Measurements from ENCODE around the gene ROS1. TPM values are rescaled to one million over a fixed set of nuclear protein-coding genes. Genes with fewer than 3 reads are reported as not detected.

Gene ROS1
- polyA plus RNA-seq, 2 donors: not detected

DNA sequence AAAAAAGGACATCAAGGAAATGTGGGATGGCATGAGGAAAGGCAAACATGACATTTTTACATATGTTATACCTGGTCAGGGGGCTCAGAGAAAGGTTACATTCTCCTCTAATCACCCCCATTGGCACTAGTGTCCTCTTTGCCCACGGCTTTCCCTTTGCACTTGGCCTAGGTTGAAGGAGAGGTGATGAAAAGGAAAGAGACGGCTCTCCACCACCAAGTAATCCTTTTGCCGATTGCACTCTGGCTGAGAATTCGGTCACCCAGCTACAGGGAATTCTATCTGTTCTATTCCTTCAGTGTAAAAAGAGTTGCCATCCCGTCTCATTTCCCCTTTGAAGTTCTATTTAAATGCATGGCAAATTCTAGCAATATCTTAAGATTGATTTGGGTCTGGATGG lies 150.0 kb downstream of the ROS1 start:
- no peaks in the 10 kb centered on the region for H3K9me3 ChIP-seq (ENCODE audit: control insufficient read depth in 2 of 2, insufficient read depth in 1 of 2, low read depth in 1 of 2, low read length in 1 of 2)
- peaks cover 2 to 8% of the 10 kb centered on the region in 2 donors for H3K27me3 ChIP-seq (ENCODE audit: control insufficient read depth in 1 of 2, insufficient read depth in 2 of 2, low read length in 2 of 2)
- H3K4me3 ChIP-seq (ENCODE audit: low read depth in 1 of 2, low read length in 2 of 2): no peak overlapping the region
- H3K27ac ChIP-seq (ENCODE audit: low read depth in 2 of 2, low read length in 1 of 2): no peak overlapping the region
- 69 to 70% methylated on average over 5 of the region's 5 CpGs for WGBS, 2 donors
- H3K36me3 ChIP-seq (ENCODE audit: control insufficient read depth in 2 of 2, insufficient read depth in 2 of 2, low read length in 1 of 2): no peaks in the 10 kb centered on the region
- H3K4me1 ChIP-seq (ENCODE audit: control insufficient read depth in 2 of 2, insufficient read depth in 2 of 2, low read length in 1 of 2): peaks cover under 1 to 4% of the 10 kb centered on the region in 2 donors

DNA sequence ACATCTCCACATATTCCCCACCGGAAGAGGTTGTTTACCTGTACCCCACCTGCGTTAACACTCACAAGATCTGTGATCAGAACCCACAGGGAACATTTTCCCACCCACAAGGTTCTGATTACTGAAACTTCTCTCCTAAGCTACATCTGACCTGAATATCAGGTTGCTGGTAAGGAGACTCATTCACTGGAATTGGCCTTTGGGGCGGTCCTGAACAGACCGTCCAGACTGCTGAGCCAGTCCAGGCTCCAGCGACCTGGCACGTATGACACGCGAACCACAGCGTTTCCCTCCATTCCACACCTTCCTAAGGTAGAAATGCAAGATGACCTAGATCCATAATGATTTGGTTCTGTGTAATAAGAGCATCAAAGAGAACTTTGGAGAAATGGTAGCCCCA lies 150.5 kb downstream of the ROS1 start:
- no peak overlapping the region for H3K27ac ChIP-seq (ENCODE audit: low read depth in 2 of 2, low read length in 1 of 2)
- H3K4me3 ChIP-seq (ENCODE audit: low read depth in 1 of 2, low read length in 2 of 2): no peak overlapping the region
- peaks cover under 1 to 4% of the 10 kb centered on the region in 2 donors for H3K9me3 ChIP-seq (ENCODE audit: control insufficient read depth in 2 of 2, insufficient read depth in 1 of 2, low read depth in 1 of 2, low read length in 1 of 2)
- no peaks in the 10 kb centered on the region for H3K36me3 ChIP-seq (ENCODE audit: control insufficient read depth in 2 of 2, insufficient read depth in 2 of 2, low read length in 1 of 2)
- peaks cover 5 to 6% of the 10 kb centered on the region in 2 donors for H3K4me1 ChIP-seq (ENCODE audit: control insufficient read depth in 2 of 2, insufficient read depth in 2 of 2, low read length in 1 of 2)
- 83 to 89% methylated on average over 9 of the region's 9 CpGs for WGBS, 2 donors
- peaks cover 6 to 13% of the 10 kb centered on the region in 2 donors for H3K27me3 ChIP-seq (ENCODE audit: control insufficient read depth in 1 of 2, insufficient read depth in 2 of 2, low read length in 2 of 2)

DNA sequence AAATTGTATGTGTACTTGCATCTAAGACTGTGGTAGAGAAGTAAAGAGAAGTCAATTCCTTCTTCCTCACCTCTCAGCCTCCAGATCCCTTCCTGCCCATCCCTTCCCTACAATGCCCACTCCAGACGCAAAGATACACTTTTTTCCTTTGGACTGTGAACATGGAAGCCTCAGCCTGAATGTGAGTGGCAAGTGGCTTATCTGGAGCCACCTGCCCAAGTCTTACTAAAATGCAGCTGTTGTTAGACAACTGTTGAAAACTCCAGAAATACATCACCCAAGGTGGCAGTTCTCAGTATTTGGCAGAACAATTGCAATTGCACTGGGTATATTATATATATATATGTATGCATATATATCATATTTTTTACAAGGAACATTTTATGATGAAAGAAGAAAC lies 152.9 kb downstream of the ROS1 start:
- Histone ChIP-seq H3K9me3 (ENCODE audit: control insufficient read depth in 2 of 2, insufficient read depth in 1 of 2, low read depth in 1 of 2, low read length in 1 of 2) (peaks cover 2 to 4% of the 10 kb centered on the region in 2 donors), H3K27me3 (ENCODE audit: control insufficient read depth in 1 of 2, insufficient read depth in 2 of 2, low read length in 2 of 2) (peaks cover 10 to 25% of the 10 kb centered on the region in 2 donors), H3K36me3 (ENCODE audit: control insufficient read depth in 2 of 2, insufficient read depth in 2 of 2, low read length in 1 of 2) (no peaks in the 10 kb centered on the region), H3K4me1 (ENCODE audit: control insufficient read depth in 2 of 2, insufficient read depth in 2 of 2, low read length in 1 of 2) (peaks cover 6% of the 10 kb centered on the region in 2 donors), H3K27ac (ENCODE audit: low read depth in 2 of 2, low read length in 1 of 2) (no peak overlapping the region), H3K4me3 (ENCODE audit: low read depth in 1 of 2, low read length in 2 of 2) (no peak overlapping the region)
- WGBS, 2 donors: 25 to 49% methylated on average over 1 of the region's 1 CpG

DNA sequence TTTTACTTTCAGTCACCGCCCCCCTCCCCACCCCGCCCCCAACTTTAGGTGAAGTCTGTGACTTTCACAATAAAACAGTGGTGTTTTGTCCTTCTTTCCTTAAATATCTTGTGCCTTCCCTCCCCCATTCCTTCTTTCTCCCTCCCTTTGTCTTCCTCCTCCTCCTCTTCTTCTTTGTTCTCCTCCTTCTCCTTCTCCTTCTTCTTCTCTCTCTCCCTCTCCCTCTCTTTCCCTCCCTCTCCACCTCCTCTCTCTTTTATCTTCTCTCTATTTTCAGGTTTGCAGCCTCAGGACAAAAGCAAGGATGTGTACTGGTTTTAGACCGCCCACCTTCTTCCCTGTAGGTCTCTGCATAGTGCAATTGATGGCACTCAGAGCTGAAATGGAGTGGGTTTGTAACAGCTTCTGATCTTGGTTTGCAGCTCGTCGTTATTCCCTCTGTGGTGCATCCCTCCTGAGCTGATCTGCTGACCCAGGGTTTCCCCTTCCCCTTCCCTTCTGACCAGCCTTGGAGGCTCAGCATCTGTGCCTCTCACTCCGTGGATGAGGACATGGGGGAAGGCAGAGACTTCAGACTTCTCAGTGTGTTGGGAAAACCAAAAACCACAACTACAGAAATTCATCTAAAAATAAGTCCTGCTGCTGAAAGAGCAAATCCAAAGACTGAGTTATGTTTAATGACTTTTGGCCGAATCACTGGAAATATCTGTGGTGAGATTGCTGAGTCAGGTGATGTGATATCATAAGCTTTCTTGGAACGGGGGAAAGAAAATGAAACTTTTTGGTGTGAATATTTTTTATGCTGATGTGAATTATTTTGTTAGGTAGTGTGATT lies 153.5 kb downstream of the ROS1 start:
- peaks cover 2 to 4% of the 10 kb centered on the region in 2 donors for H3K9me3 ChIP-seq (ENCODE audit: control insufficient read depth in 2 of 2, insufficient read depth in 1 of 2, low read depth in 1 of 2, low read length in 1 of 2)
- H3K27ac ChIP-seq (ENCODE audit: low read depth in 2 of 2, low read length in 1 of 2): no peak overlapping the region
- H3K27me3 ChIP-seq (ENCODE audit: control insufficient read depth in 1 of 2, insufficient read depth in 2 of 2, low read length in 2 of 2): peaks cover 15 to 30% of the 10 kb centered on the region in 2 donors
- peaks cover 6% of the 10 kb centered on the region in 2 donors for H3K4me1 ChIP-seq (ENCODE audit: control insufficient read depth in 2 of 2, insufficient read depth in 2 of 2, low read length in 1 of 2)
- WGBS, 2 donors: 25 to 35% methylated on average over 8 of the region's 8 CpGs
- no peaks in the 10 kb centered on the region for H3K36me3 ChIP-seq (ENCODE audit: control insufficient read depth in 2 of 2, insufficient read depth in 2 of 2, low read length in 1 of 2)
- H3K4me3 ChIP-seq (ENCODE audit: low read depth in 1 of 2, low read length in 2 of 2): no peak overlapping the region

DNA sequence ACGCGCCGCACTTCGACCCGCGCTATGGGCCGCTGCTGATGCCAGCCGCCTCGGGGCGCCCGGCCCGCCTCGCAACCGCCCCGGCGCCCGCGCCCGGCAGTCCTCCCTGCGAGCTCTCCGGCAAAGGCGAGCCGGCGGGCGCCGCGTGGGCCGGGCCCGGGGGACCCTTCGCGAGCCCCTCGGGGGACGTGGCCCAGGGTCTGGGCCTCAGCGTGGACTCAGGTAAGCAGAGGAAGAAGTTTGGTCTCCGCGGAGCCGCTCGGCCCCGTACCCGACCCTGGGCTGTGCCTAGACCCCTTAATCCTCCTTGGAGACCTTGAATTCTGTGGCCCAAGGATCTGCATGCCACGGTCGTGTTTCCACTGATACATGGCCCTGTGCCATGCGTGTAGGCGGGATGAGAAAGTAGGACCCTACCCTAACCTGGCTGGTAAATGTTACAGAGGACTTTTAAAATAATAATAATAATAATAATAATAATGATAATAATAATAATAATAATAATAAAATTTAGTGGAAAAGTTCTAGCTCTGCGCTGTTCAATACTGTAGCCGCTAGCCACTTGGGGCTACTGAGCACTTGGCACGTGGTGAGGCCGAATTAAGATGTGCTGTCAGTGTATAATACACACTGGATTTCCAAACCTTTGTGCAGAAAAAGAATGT lies 154.8 kb downstream of the ROS1 start:
- Histone ChIP-seq H3K27me3 (ENCODE audit: control insufficient read depth in 1 of 2, insufficient read depth in 2 of 2, low read length in 2 of 2) (peaks cover 19 to 40% of the 10 kb centered on the region in 2 donors), H3K9me3 (ENCODE audit: control insufficient read depth in 2 of 2, insufficient read depth in 1 of 2, low read depth in 1 of 2, low read length in 1 of 2) (peaks cover 2 to 4% of the 10 kb centered on the region in 2 donors), H3K4me3 (ENCODE audit: low read depth in 1 of 2, low read length in 2 of 2) (peak overlapping the region; percentile 50 to 54), H3K36me3 (ENCODE audit: control insufficient read depth in 2 of 2, insufficient read depth in 2 of 2, low read length in 1 of 2) (no peaks in the 10 kb centered on the region), H3K4me1 (ENCODE audit: control insufficient read depth in 2 of 2, insufficient read depth in 2 of 2, low read length in 1 of 2) (peaks cover 6 to 7% of the 10 kb centered on the region in 2 donors), H3K27ac (ENCODE audit: low read depth in 2 of 2, low read length in 1 of 2) (no peak overlapping the region)
- WGBS, 2 donors: 4 to 5% methylated on average over 39 to 48 of the region's 48 CpGs

DNA sequence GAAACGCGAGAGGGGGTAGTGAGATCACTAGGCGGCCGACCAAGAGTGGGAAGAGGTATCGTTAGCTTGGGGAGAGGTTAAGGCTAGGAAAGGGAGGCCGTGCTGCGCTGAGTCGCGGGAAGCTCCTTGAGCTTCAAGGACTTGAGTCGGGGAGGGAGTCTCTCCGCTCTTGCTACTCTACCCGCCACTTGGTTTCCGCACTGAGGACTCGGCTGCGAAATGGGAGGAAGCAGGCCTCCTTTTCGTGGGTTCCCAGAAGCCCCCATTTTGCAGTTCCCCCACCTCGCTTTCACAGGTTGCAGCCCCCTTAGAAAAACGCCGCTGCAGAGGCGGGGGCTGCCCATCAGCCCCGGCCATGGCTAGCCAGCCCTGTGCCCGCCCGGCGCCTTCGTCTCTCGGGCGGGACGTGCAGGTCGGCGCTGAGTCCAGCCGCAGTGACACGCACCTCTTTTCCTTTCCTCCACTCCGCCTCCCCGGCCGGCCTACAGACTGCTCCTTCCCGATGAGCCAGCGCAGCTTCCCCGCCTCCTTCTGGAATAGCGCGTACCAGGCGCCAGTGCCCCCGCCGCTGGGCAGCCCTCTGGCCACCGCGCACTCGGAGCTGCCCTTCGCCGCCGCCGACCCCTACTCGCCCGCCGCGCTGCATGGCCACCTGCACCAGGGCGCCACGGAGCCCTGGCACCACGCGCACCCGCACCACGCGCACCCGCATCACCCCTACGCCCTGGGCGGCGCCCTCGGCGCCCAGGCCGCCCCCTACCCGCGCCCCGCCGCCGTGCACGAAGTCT lies 155.5 kb downstream of the ROS1 start:
- WGBS, 2 donors: 4 to 5% methylated on average over 55 to 74 of the region's 74 CpGs
- H3K27me3 ChIP-seq (ENCODE audit: control insufficient read depth in 1 of 2, insufficient read depth in 2 of 2, low read length in 2 of 2): peaks cover 19 to 43% of the 10 kb centered on the region in 2 donors
- H3K9me3 ChIP-seq (ENCODE audit: control insufficient read depth in 2 of 2, insufficient read depth in 1 of 2, low read depth in 1 of 2, low read length in 1 of 2): peaks cover 2 to 4% of the 10 kb centered on the region in 2 donors
- no peak overlapping the region for H3K27ac ChIP-seq (ENCODE audit: low read depth in 2 of 2, low read length in 1 of 2)
- peak overlapping the region; percentile 50 to 54 for H3K4me3 ChIP-seq (ENCODE audit: low read depth in 1 of 2, low read length in 2 of 2)
- H3K36me3 ChIP-seq (ENCODE audit: control insufficient read depth in 2 of 2, insufficient read depth in 2 of 2, low read length in 1 of 2): no peaks in the 10 kb centered on the region
- H3K4me1 ChIP-seq (ENCODE audit: control insufficient read depth in 2 of 2, insufficient read depth in 2 of 2, low read length in 1 of 2): peaks cover 6 to 13% of the 10 kb centered on the region in 2 donors

DNA sequence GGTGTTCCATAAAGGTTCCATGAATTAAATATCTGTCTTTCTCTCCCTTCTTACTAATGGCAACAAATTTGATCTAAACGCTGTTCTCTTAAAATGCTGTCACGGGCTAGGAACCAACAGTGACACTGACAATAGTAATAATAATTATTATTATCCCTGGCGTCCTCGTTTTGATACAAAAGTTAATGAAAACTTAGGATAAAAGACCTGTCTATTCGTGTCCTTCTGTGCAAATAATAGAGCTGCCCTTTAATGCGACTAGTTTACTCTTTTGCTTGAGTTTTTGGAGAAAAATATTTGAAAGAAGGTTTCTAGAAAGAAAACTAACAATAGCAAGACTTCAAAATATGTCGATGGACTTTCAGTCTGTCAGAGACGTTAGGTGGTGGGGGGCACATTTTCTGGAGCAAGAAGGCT lies 156.1 kb downstream of the ROS1 start:
- 11 to 17% methylated on average over 8 of the region's 8 CpGs for WGBS, 2 donors
- Histone ChIP-seq H3K4me1 (ENCODE audit: control insufficient read depth in 2 of 2, insufficient read depth in 2 of 2, low read length in 1 of 2) (peaks cover 6 to 13% of the 10 kb centered on the region in 2 donors), H3K27ac (ENCODE audit: low read depth in 2 of 2, low read length in 1 of 2) (no peak overlapping the region), H3K9me3 (ENCODE audit: control insufficient read depth in 2 of 2, insufficient read depth in 1 of 2, low read depth in 1 of 2, low read length in 1 of 2) (peaks cover 2 to 4% of the 10 kb centered on the region in 2 donors), H3K36me3 (ENCODE audit: control insufficient read depth in 2 of 2, insufficient read depth in 2 of 2, low read length in 1 of 2) (no peaks in the 10 kb centered on the region), H3K27me3 (ENCODE audit: control insufficient read depth in 1 of 2, insufficient read depth in 2 of 2, low read length in 2 of 2) (peaks cover 19 to 46% of the 10 kb centered on the region in 2 donors), H3K4me3 (ENCODE audit: low read depth in 1 of 2, low read length in 2 of 2) (peak overlapping the region in 1 of 2 donors; percentile 54)

DNA sequence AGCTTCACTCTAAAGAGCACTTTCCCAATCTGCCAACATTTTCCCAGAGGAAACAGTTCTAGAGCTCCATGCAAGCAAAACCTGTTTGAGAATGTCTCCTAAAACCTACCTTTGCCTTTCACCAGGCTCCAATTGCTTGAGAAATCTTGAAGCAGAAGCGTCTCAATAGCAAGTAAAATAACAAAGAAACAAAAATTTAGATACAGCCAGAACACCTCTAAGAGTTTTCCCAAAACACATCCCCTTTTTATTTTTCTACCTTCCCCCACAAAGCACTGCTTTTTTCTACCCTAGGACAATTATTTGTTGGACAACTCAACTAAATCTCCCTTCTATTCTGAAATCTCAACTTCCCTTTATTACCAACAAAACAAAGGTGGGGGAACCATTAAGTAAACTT lies 156.8 kb downstream of the ROS1 start:
- Histone ChIP-seq H3K9me3 (ENCODE audit: control insufficient read depth in 2 of 2, insufficient read depth in 1 of 2, low read depth in 1 of 2, low read length in 1 of 2) (peaks cover 2 to 4% of the 10 kb centered on the region in 2 donors), H3K36me3 (ENCODE audit: control insufficient read depth in 2 of 2, insufficient read depth in 2 of 2, low read length in 1 of 2) (no peaks in the 10 kb centered on the region), H3K27me3 (ENCODE audit: control insufficient read depth in 1 of 2, insufficient read depth in 2 of 2, low read length in 2 of 2) (peaks cover 19 to 53% of the 10 kb centered on the region in 2 donors), H3K4me1 (ENCODE audit: control insufficient read depth in 2 of 2, insufficient read depth in 2 of 2, low read length in 1 of 2) (peaks cover 11 to 13% of the 10 kb centered on the region in 2 donors), H3K4me3 (ENCODE audit: low read depth in 1 of 2, low read length in 2 of 2) (no peak overlapping the region), H3K27ac (ENCODE audit: low read depth in 2 of 2, low read length in 1 of 2) (no peak overlapping the region)
- 32 to 39% methylated on average over 1 of the region's 1 CpG for WGBS, 2 donors

Measured in esophagus (tissue), 2 donors.